Limb (tissue), 2 donors: Measurements from ENCODE around the gene PEX11G.
"Not testable (repeated sequence)": the region's sequence is repeated elsewhere in the genome, so short reads cannot be mapped to it uniquely, and the experiment has no call there.

Experiments used
- DNase-seq, 2 donors: peaks; one replicate each; pipeline ENCODE4 v3.0.0-alpha.2; 2016; ENCODE audit errors: extremely low spot score in 2 of 2

The PEX11G gene

DNA sequence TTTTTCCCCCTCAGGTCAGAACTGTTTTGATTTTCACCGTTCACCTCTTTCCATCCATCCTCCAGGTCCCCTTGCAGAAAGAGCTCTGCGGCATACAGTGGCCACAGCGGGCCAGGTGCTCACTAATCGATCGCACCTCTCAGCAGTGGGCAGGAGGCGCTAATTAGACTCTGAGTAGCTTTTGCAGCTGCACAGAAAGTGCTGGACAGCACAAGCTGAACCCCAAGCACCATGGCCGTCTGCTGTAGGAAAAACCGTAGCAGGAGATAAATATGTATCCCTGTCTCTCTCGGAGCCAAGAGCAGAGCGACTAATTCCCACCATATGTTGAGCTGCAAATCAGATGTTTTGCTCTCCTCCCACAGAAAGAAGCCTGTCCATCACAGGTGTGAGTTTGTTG is 54.4 kb downstream of the PEX11G start:
- no peak for DNase-seq

DNA sequence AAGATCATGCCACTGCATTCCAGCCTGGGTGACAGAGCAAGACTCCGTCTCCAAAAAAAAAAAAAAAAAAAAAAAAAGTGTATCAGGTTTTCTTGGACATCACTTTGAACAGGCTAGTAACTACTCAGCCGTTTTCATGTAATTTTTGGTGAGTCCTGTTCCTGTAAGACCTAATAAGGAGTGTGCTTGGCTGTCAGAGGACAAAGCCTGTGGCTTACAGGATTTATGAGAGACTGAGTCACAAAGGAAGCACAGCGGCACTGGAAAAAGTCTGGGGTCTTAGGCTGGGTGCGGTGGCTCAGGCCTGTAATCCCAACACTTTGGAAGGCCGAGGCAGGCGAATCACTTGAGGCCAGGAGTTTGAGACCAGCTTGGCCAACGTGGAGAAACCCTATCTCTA is 55.4 kb downstream of the PEX11G start:
- not testable (repeated sequence) for DNase-seq

DNA sequence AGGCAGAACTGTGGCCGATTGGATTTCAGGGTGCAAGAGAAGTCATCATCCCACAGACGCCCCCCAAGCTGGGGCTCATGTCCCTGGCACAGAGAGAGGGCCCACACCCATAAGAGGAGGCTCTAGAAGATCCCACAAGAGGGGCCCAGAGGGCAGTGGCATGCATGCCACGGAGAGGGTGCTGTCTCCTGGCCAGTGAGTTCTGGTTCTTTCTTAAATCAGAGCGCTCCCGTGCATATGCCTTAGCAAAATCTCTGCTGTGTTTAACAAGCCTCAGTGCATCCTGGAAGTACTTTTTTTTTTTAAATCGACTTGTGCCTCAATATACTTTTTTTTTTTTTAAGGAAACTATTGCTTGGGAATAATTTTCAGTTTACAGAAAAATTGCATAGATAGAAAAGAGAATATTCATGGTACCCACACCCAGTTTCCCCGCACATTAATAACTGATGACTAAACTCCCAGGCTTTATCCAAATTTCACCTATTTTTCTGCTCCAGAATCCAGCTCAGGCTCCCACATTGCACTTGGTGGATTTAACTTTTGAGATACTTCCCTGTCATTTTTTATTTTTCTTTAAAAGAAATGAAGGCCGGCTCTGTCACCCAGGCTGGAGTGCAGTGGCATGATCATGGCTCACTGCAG is 59.1 kb downstream of the PEX11G start:
- no peak for DNase-seq

DNA sequence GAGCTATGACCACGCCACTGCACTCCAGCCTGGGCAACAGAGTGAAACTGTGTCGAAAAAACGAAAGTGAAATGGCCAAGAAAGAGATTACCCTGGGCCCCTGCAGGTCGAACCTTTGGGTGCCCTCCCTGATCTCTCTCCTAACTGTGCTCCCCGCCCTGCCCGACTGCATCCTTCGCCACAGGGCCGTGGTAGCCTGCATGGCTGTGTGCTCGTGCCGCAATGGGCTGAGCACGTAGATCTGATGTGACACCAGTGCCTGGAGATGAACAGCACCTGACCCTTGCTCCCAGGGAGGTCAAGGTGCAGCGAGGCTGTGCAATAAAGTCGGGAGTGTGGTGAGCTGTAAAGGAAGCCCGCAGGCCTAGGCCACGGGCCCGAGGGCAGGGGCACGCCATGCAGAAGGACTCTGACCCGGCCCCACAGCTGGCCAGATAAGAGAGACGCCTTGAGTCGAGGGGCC is 60.2 kb downstream of the PEX11G start:
- no peak for DNase-seq

DNA sequence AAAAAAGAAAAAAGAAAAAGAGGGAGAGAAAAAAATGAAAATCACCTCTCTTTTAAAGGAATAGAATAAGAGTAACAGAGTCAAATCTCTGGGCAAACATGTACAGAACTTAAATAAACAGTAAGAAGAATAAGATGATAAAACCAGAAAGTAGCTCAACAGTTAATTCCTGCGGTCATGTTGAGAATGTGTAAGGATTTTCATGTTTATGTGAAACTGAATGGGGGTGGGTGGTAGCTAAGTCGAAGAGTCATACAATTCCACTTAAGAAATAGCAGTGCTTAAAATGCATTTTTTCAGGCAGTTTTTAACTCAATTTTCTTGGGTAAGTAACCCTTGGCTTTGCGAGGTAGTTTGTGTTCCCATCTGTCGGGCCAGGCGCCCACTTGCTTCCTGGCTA is 60.9 kb downstream of the PEX11G start:
- no peak for DNase-seq

DNA sequence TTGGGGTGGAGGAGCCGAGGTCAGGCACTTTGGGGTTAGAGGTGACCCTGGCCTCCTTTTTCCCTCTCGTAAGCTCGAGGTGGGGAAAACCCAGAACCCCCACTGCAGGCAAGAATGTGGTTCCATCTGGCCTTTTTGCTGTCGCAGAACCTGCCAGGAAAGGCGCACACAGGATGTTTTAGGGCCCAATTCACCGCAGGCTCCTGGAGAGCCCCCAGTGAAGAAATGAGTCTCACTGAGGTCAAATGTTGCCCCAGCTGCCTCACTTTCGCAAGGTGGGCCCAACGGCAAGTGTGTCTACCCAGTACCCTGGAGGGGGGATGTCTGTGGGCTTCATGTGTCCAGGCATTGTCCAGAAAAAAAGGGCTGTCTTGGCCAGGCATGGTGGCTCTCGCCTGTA is 61.8 kb downstream of the PEX11G start:
- no peak for DNase-seq
